ENCODE results near the gene SEPHS1. TPM values are rescaled to one million over a fixed set of nuclear protein-coding genes. Genes with fewer than 3 reads are reported as not detected.

SEPHS1 gene
- polyA plus RNA-seq, 4 donors = 24.6 to 48.4 (median 37.9) TPM

GRCh38 chr10:13299437-13300287, 48.4 kb downstream of the SEPHS1 start, which contains the start of gene PHYH:
PHYH (minus strand) TSS chr10:13300064; CDS start chr10:13300042, 22 bp downstream.
- Histone ChIP-seq H3K4me3 (ENCODE audit: low read depth in 1 of 3, low read length in 3 of 3) (peak within 1 kb of the TSS; percentile 60 to 84 (median 64)), H3K9me3 (ENCODE audit: control insufficient read depth in 2 of 2, insufficient read depth in 1 of 2, low read depth in 1 of 2, low read length in 1 of 2) (no peaks in the 10 kb centered on the region), H3K27ac (ENCODE audit: low read depth in 1 of 3, low read length in 2 of 3) (peak within 1 kb of the TSS; percentile 83 to 97 (median 95)), H3K4me1 (ENCODE audit: control insufficient read depth in 3 of 3, insufficient read depth in 2 of 3, low read depth in 1 of 3, low read length in 2 of 3) (peaks cover 0 to 3% (median 3%) of the 10 kb centered on the region in 3 donors), H3K36me3 (ENCODE audit: control insufficient read depth in 3 of 3, insufficient read depth in 2 of 3, low read depth in 1 of 3, low read length in 3 of 3) (peaks cover 0 to 3% (median 3%) of the 10 kb centered on the region in 3 donors), H3K27me3 (ENCODE audit: control insufficient read depth in 3 of 3, insufficient read depth in 3 of 3, low read length in 3 of 3) (no peaks in the 10 kb centered on the region)
- DNase-seq (peak; percentile 91 to 95), FAIRE-seq (no peak)
- 0 to 1% (median 1%) methylated on average over 50 to 88 of the region's 88 CpGs for WGBS, 3 donors

GRCh38 chr10:13298748-13299436, 49.2 kb downstream of the SEPHS1 start:
- peak overlapping the region; percentile 60 to 84 (median 64) for H3K4me3 ChIP-seq (ENCODE audit: low read depth in 1 of 3, low read length in 3 of 3)
- H3K36me3 ChIP-seq (ENCODE audit: control insufficient read depth in 3 of 3, insufficient read depth in 2 of 3, low read depth in 1 of 3, low read length in 3 of 3) = peaks cover 2 to 8% (median 3%) of the 10 kb centered on the region in 3 donors
- peaks cover 0 to 3% (median 3%) of the 10 kb centered on the region in 3 donors for H3K4me1 ChIP-seq (ENCODE audit: control insufficient read depth in 3 of 3, insufficient read depth in 2 of 3, low read depth in 1 of 3, low read length in 2 of 3)
- no peaks in the 10 kb centered on the region for H3K9me3 ChIP-seq (ENCODE audit: control insufficient read depth in 2 of 2, insufficient read depth in 1 of 2, low read depth in 1 of 2, low read length in 1 of 2)
- FAIRE-seq (no peak), DNase-seq (no peak)
- 40 to 49% (median 41%) methylated on average over 17 to 20 of the region's 20 CpGs for WGBS, 3 donors
- peak overlapping the region; percentile 83 to 97 (median 95) for H3K27ac ChIP-seq (ENCODE audit: low read depth in 1 of 3, low read length in 2 of 3)
- no peaks in the 10 kb centered on the region for H3K27me3 ChIP-seq (ENCODE audit: control insufficient read depth in 3 of 3, insufficient read depth in 3 of 3, low read length in 3 of 3)

DNA sequence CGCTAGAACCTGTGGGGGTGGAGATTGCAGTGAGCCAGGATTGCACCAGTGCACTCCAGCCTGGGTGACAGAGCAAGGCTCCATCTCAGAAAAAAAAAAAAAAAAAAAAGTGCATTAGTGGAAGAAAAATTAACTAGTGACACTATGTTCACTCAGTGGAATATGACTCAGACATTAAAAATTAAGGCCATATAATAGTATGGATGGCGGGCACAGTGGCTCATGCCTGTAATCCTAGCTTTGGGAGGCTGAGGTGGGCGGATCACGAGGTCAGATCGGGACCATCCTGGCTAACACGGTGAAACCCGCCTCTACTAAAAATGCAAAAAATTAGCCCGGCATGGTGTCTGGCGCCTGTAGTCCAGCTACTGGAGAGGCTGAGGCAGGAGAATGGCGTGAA, 51.6 kb downstream of the SEPHS1 start:
- H3K36me3 ChIP-seq (ENCODE audit: control insufficient read depth in 3 of 3, insufficient read depth in 2 of 3, low read depth in 1 of 3, low read length in 3 of 3) = peaks cover 2 to 16% (median 3%) of the 10 kb centered on the region in 3 donors
- peaks cover 0 to 3% (median 3%) of the 10 kb centered on the region in 3 donors for H3K4me1 ChIP-seq (ENCODE audit: control insufficient read depth in 3 of 3, insufficient read depth in 2 of 3, low read depth in 1 of 3, low read length in 2 of 3)
- no peak overlapping the region for H3K27ac ChIP-seq (ENCODE audit: low read depth in 1 of 3, low read length in 2 of 3)
- no peaks in the 10 kb centered on the region for H3K27me3 ChIP-seq (ENCODE audit: control insufficient read depth in 3 of 3, insufficient read depth in 3 of 3, low read length in 3 of 3)
- no peaks in the 10 kb centered on the region for H3K9me3 ChIP-seq (ENCODE audit: control insufficient read depth in 2 of 2, insufficient read depth in 1 of 2, low read depth in 1 of 2, low read length in 1 of 2)
- FAIRE-seq (no peak), DNase-seq (no peak)
- no peak overlapping the region for H3K4me3 ChIP-seq (ENCODE audit: low read depth in 1 of 3, low read length in 3 of 3)
- 86 to 96% (median 93%) methylated on average over 10 of the region's 10 CpGs for WGBS, 3 donors

- Histone ChIP-seq H3K36me3 (ENCODE audit: control insufficient read depth in 3 of 3, insufficient read depth in 2 of 3, low read depth in 1 of 3, low read length in 3 of 3) (peaks cover 2 to 18% (median 3%) of the 10 kb centered on the region in 3 donors), H3K27me3 (ENCODE audit: control insufficient read depth in 3 of 3, insufficient read depth in 3 of 3, low read length in 3 of 3) (no peaks in the 10 kb centered on the region), H3K9me3 (ENCODE audit: control insufficient read depth in 2 of 2, insufficient read depth in 1 of 2, low read depth in 1 of 2, low read length in 1 of 2) (no peaks in the 10 kb centered on the region), H3K4me3 (ENCODE audit: low read depth in 1 of 3, low read length in 3 of 3) (no peak overlapping the region), H3K4me1 (ENCODE audit: control insufficient read depth in 3 of 3, insufficient read depth in 2 of 3, low read depth in 1 of 3, low read length in 2 of 3) (no peaks in the 10 kb centered on the region), H3K27ac (ENCODE audit: low read depth in 1 of 3, low read length in 2 of 3) (no peak overlapping the region)
- no peak for FAIRE-seq
- DNase-seq = no peak
- WGBS, 3 donors = 92 to 99% (median 95%) methylated on average over 2 of the region's 2 CpGs
Observed at GRCh38 chr10:13294784-13295183, 53.3 kb downstream of the SEPHS1 start.

- H3K9me3 ChIP-seq (ENCODE audit: control insufficient read depth in 2 of 2, insufficient read depth in 1 of 2, low read depth in 1 of 2, low read length in 1 of 2) = no peaks in the 10 kb centered on the region
- no peak overlapping the region for H3K4me3 ChIP-seq (ENCODE audit: low read depth in 1 of 3, low read length in 3 of 3)
- DNase-seq (no peak), FAIRE-seq (no peak)
- 95% methylated on average over 19 of the region's 19 CpGs for WGBS, 3 donors
- H3K27me3 ChIP-seq (ENCODE audit: control insufficient read depth in 3 of 3, insufficient read depth in 3 of 3, low read length in 3 of 3) = no peaks in the 10 kb centered on the region
- no peaks in the 10 kb centered on the region for H3K4me1 ChIP-seq (ENCODE audit: control insufficient read depth in 3 of 3, insufficient read depth in 2 of 3, low read depth in 1 of 3, low read length in 2 of 3)
- H3K27ac ChIP-seq (ENCODE audit: low read depth in 1 of 3, low read length in 2 of 3) = no peak overlapping the region
- H3K36me3 ChIP-seq (ENCODE audit: control insufficient read depth in 3 of 3, insufficient read depth in 2 of 3, low read depth in 1 of 3, low read length in 3 of 3) = peaks cover 2 to 28% (median 5%) of the 10 kb centered on the region in 3 donors
Observed at GRCh38 chr10:13291821-13292773, 56.0 kb downstream of the SEPHS1 start.

DNA sequence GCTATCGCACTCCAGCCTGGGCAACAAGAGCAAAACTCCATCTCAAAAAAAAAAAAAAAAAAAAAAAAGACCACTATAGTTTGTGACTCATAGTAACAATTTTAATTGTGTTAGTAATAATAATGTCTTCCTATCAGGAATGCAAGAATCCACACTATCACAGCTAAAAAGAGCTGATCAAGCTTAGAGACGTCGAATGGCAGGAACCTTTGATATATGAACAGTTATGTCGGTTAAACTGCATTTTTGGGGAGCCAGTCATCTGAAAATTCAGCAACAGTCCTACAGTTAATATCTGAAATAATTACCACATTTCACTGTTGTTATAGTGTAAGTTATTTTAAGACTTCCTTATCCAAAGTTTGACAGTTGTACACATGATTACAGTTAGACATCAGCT, 57.0 kb downstream of the SEPHS1 start:
- Histone ChIP-seq H3K9me3 (ENCODE audit: control insufficient read depth in 2 of 2, insufficient read depth in 1 of 2, low read depth in 1 of 2, low read length in 1 of 2) (no peaks in the 10 kb centered on the region), H3K27me3 (ENCODE audit: control insufficient read depth in 3 of 3, insufficient read depth in 3 of 3, low read length in 3 of 3) (no peaks in the 10 kb centered on the region), H3K27ac (ENCODE audit: low read depth in 1 of 3, low read length in 2 of 3) (no peak overlapping the region), H3K36me3 (ENCODE audit: control insufficient read depth in 3 of 3, insufficient read depth in 2 of 3, low read depth in 1 of 3, low read length in 3 of 3) (peaks cover 2 to 28% (median 5%) of the 10 kb centered on the region in 3 donors), H3K4me1 (ENCODE audit: control insufficient read depth in 3 of 3, insufficient read depth in 2 of 3, low read depth in 1 of 3, low read length in 2 of 3) (no peaks in the 10 kb centered on the region), H3K4me3 (ENCODE audit: low read depth in 1 of 3, low read length in 3 of 3) (no peak overlapping the region)
- WGBS, 3 donors = 93 to 97% (median 95%) methylated on average over 4 of the region's 4 CpGs
- FAIRE-seq (no peak), DNase-seq (no peak)

GRCh38 chr10:13284050-13284449, 64.0 kb downstream of the SEPHS1 start:
- Histone ChIP-seq H3K9me3 (ENCODE audit: control insufficient read depth in 2 of 2, insufficient read depth in 1 of 2, low read depth in 1 of 2, low read length in 1 of 2) (no peaks in the 10 kb centered on the region), H3K27ac (ENCODE audit: low read depth in 1 of 3, low read length in 2 of 3) (no peak overlapping the region), H3K4me1 (ENCODE audit: control insufficient read depth in 3 of 3, insufficient read depth in 2 of 3, low read depth in 1 of 3, low read length in 2 of 3) (peaks cover 0 to 3% (median 0%) of the 10 kb centered on the region in 3 donors), H3K4me3 (ENCODE audit: low read depth in 1 of 3, low read length in 3 of 3) (no peak overlapping the region), H3K27me3 (ENCODE audit: control insufficient read depth in 3 of 3, insufficient read depth in 3 of 3, low read length in 3 of 3) (no peaks in the 10 kb centered on the region), H3K36me3 (ENCODE audit: control insufficient read depth in 3 of 3, insufficient read depth in 2 of 3, low read depth in 1 of 3, low read length in 3 of 3) (peaks cover 2 to 26% (median 2%) of the 10 kb centered on the region in 3 donors)
- FAIRE-seq (no peak), DNase-seq (no peak)
- 69 to 79% (median 76%) methylated on average over 4 of the region's 4 CpGs for WGBS, 3 donors

Measured in small intestine (tissue), 7 donors.